Gastrocnemius medialis (tissue), 4 donors: ENCODE data around the gene USP34. TPM values are rescaled to one million over a fixed set of nuclear protein-coding genes. Genes with fewer than 3 reads are reported as not detected.

ENCODE experiments used
- ATAC-seq, 2 donors: fragments of 150-250 bp; one replicate each; pipeline ENCODE4 v1.9.1; 2016
- DNase-seq, 2 donors: peaks; one replicate each; pipeline ENCODE4 v3.0.0-alpha.2; 2019
- H3K27ac ChIP-seq, 4 donors: fragments of 200-600 bp; sonication (generic); 1 replicate in 1 of 4; 2 replicates in 3 of 4; pipeline ENCODE4 v1.5.1; 2016 to 2018; ENCODE audit warnings: mild to moderate bottlenecking in 2 of 4, moderate library complexity in 1 of 4
- H3K27me3 ChIP-seq, 3 donors: fragments of 200-600 bp; sonication (generic) in 2 of 3; 1 replicate in 1 of 3; 2 replicates in 2 of 3; pipeline versions ENCODE4 v1.5.1 to v1.6.0; 2016 to 2019; ENCODE audit warnings: mild to moderate bottlenecking in 1 of 3, moderate library complexity in 1 of 3
- H3K36me3 ChIP-seq, 2 donors: fragments of 200-600 bp; sonication (generic) in 1 of 2; one replicate each; pipeline ENCODE4 v1.5.1; 2017 to 2018
- H3K4me1 ChIP-seq, 2 donors: fragments of 200-600 bp; sonication (generic) in 1 of 2; one replicate each; pipeline ENCODE4 v1.5.1; 2016 to 2017; ENCODE audit warnings: mild to moderate bottlenecking in 2 of 2
- H3K4me3 ChIP-seq, 4 donors: fragments of 200-600 bp; sonication (generic) in 3 of 4; 1 replicate in 1 of 4; 2 replicates in 3 of 4; pipeline ENCODE4 v1.5.1; 2016 to 2019; ENCODE audit warnings: mild to moderate bottlenecking in 2 of 4
- H3K9me3 ChIP-seq, 3 donors: fragments of 200-600 bp; sonication (generic) in 2 of 3; 1 replicate in 1 of 3; 2 replicates in 2 of 3; pipeline ENCODE4 v1.5.1; 2016 to 2019
- CTCF ChIP-seq, 5 experiments: fragments of 450-650 bp in 3 of 5; fragments of 200-600 bp in 2 of 5; sonication (generic) in 2 of 5; IDR thresholded peaks in 4 of 5; conservative IDR thresholded peaks in 1 of 5; 1 replicate in 4 of 5; 2 replicates in 1 of 5; pipeline ENCODE4 v1.5.1; 2016 to 2019; ENCODE audit warnings: antibody characterized with exemption in 5 of 5, mild to moderate bottlenecking in 3 of 5, moderate library complexity in 3 of 5
- POLR2A ChIP-seq, 2 donors: fragments of 450-650 bp; IDR thresholded peaks; one replicate each; pipeline ENCODE4 v1.6.1; 2017; ENCODE audit warnings: antibody characterized with exemption in 2 of 2, mild to moderate bottlenecking in 2 of 2, moderate library complexity in 2 of 2
- in situ Hi-C, 4 donors: fragments of 200-750 bp; cut with MboI; loops; one replicate each; pipeline versions ENCODE4 v1.15.0 to v1.8.0; 2017; ENCODE audit warnings: low sequenced_read_pairs in 4 of 4
- intact Hi-C: fragments of 100-400 bp; cut with DNase I; formaldehyde crosslinking; loops from one replicate; pipeline ENCODE4 v1.15.1; 2023; ENCODE audit warnings: low total_unique reads
- total RNA-seq, 4 donors: library from RNA; depleted of rRNA; stranded (reverse); fragments of >200 nt; gene quantifications; one replicate each; pipeline versions ENCODE4 v1.1.0 to v1.2.3, GENCODE V29; 2016

USP34 gene
- total RNA-seq, 4 donors from 2014 or later = 64.5 to 150 (median 76.3) TPM

GRCh38 chr2:61235716-61236115 is 235.2 kb downstream of the USP34 start:
- Histone ChIP-seq H3K9me3 (no peaks in the 10 kb centered on the region), H3K36me3 (peaks cover 4 to 52% of the 10 kb centered on the region in 2 donors), H3K4me3 (no peak overlapping the region), H3K27me3 (no peaks in the 10 kb centered on the region), H3K4me1 (no peaks in the 10 kb centered on the region), H3K27ac (no peak overlapping the region)
- DNase-seq (no peak), ATAC-seq (no peak)
- no peak for TF ChIP-seq POLR2A (IDR thresholded peaks at IDR 0.05)
- no peak for TF ChIP-seq CTCF (IDR thresholded peaks at IDR 0.05 in 4 of 5, conservative IDR thresholded peaks at IDR 0.05 in 1 of 5)
- intact Hi-C loops (no loop called here), in situ Hi-C loops (no loop called here)

- H3K9me3 ChIP-seq = no peaks in the 10 kb centered on the region
- no peak for TF ChIP-seq CTCF (IDR thresholded peaks at IDR 0.05 in 4 of 5, conservative IDR thresholded peaks at IDR 0.05 in 1 of 5)
- TF ChIP-seq POLR2A (IDR thresholded peaks at IDR 0.05) = no peak
- in situ Hi-C loops = no loop called here
- no peak overlapping the region for H3K4me3 ChIP-seq
- intact Hi-C loops = no loop called here
- peaks cover 4 to 68% of the 10 kb centered on the region in 2 donors for H3K36me3 ChIP-seq
- ATAC-seq (no peak), DNase-seq (no peak)
- no peaks in the 10 kb centered on the region for H3K4me1 ChIP-seq
- no peaks in the 10 kb centered on the region for H3K27me3 ChIP-seq
- no peak overlapping the region for H3K27ac ChIP-seq
Measured at GRCh38 chr2:61233581-61233980, 237.3 kb downstream of the USP34 start.

DNA sequence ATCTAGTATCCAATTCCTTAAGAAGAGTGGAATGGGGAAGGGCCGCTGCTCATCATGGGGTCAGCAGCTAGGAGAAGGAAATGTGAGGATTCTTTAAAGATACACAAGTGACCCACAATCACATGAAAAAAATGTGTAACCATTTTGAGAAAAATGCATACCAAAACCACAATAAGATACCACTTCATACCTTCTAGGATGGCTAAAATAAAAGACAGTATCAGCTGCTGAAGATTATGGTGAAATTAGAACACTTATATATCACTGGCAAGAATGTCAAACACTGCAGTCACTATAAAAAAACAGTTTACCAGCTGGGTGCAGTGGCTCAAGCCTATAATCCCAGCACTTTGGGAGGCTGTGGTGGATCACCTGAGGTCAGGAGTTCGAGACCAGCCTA is 241.0 kb downstream of the USP34 start:
- H3K27ac ChIP-seq = no peak overlapping the region
- no peak for DNase-seq
- no peak overlapping the region for H3K4me3 ChIP-seq
- no peak for TF ChIP-seq POLR2A (IDR thresholded peaks at IDR 0.05)
- no peak for TF ChIP-seq CTCF (IDR thresholded peaks at IDR 0.05 in 4 of 5, conservative IDR thresholded peaks at IDR 0.05 in 1 of 5)
- intact Hi-C loops (no loop called here), in situ Hi-C loops (no loop called here)
- no peaks in the 10 kb centered on the region for H3K9me3 ChIP-seq
- no peak for ATAC-seq
- H3K27me3 ChIP-seq = no peaks in the 10 kb centered on the region
- no peaks in the 10 kb centered on the region for H3K4me1 ChIP-seq
- peaks cover 4 to 91% of the 10 kb centered on the region in 2 donors for H3K36me3 ChIP-seq

GRCh38 chr2:61222567-61222966 is 248.3 kb downstream of the USP34 start:
- no peaks in the 10 kb centered on the region for H3K4me1 ChIP-seq
- H3K9me3 ChIP-seq = no peaks in the 10 kb centered on the region
- DNase-seq = no peak
- H3K27ac ChIP-seq = no peak overlapping the region
- TF ChIP-seq CTCF (IDR thresholded peaks at IDR 0.05 in 4 of 5, conservative IDR thresholded peaks at IDR 0.05 in 1 of 5) (no peak), POLR2A (IDR thresholded peaks at IDR 0.05) (no peak)
- ATAC-seq = no peak
- H3K4me3 ChIP-seq = no peak overlapping the region
- no peaks in the 10 kb centered on the region for H3K27me3 ChIP-seq
- peaks cover 0 to 66% of the 10 kb centered on the region in 2 donors for H3K36me3 ChIP-seq
- in situ Hi-C loops (no loop called here), intact Hi-C loops (no loop called here)

DNA sequence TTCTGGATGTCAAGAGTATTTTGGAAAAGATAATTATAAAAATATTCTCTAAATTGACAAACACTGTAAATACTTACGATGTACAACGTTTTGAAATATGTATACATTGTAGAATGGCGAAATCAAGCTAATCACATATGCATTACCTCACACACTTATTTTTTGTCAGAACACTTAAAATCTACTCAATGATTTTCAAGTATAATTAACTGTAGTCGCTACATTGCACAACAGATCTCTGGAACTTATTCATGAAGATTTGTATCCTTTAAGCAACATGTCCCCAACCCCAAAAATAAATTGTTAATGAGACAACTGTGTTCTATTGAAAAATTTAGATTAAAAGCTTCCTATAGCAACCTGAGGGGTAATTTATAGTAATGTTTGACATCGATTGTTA is 249.1 kb downstream of the USP34 start:
- in situ Hi-C loops = no loop called here
- ATAC-seq = no peak
- H3K36me3 ChIP-seq = peaks cover 0 to 62% of the 10 kb centered on the region in 2 donors

More for the DNA sequence above, 249.1 kb downstream of the USP34 start:
- H3K27ac ChIP-seq = no peak overlapping the region
- intact Hi-C loops = no loop called here
- no peaks in the 10 kb centered on the region for H3K4me1 ChIP-seq
- no peak for DNase-seq
- H3K9me3 ChIP-seq = no peaks in the 10 kb centered on the region
- no peak for TF ChIP-seq CTCF (IDR thresholded peaks at IDR 0.05 in 4 of 5, conservative IDR thresholded peaks at IDR 0.05 in 1 of 5)
- no peak for TF ChIP-seq POLR2A (IDR thresholded peaks at IDR 0.05)
- H3K27me3 ChIP-seq = no peaks in the 10 kb centered on the region
- no peak overlapping the region for H3K4me3 ChIP-seq
